Stimulated activated CD4-positive, alpha-beta T cell treated with anti-CD3 and anti-CD28 coated beads, Interleukin-1b, Interleukin-23, amount 100 ng/mL, for 1 hour (primary cell): ENCODE measurements around the gene ALLC.

ENCODE experiments used
- DNase-seq, 2 donors: peaks; one replicate each; pipeline ENCODE4 v3.0.0-alpha.2; 2020; ENCODE audit warnings: low read depth in 2 of 2

Gene ALLC

GRCh38 chr2:3677436-3677835 lies 19.4 kb downstream of the ALLC start:
- no peak for DNase-seq

GRCh38 chr2:3678212-3678611 lies 20.2 kb downstream of the ALLC start:
- DNase-seq = no peak

- no peak for DNase-seq
These were observed 21.2 kb downstream of the ALLC start for GRCh38 chr2:3679180-3679579.

- no peak for DNase-seq
These were observed 21.8 kb downstream of the ALLC start for GRCh38 chr2:3679616-3680393.

GRCh38 chr2:3680548-3681345 lies 22.7 kb downstream of the ALLC start:
- DNase-seq = no peak

GRCh38 chr2:3681625-3682024 lies 23.6 kb downstream of the ALLC start:
- DNase-seq = no peak

- no peak for DNase-seq
These were observed 24.8 kb downstream of the ALLC start for GRCh38 chr2:3682811-3683210.

- no peak for DNase-seq
These were observed 25.9 kb downstream of the ALLC start for GRCh38 chr2:3683748-3684454.

- DNase-seq = no peak
These were observed 32.2 kb downstream of the ALLC start for GRCh38 chr2:3689998-3690748.

GRCh38 chr2:3692375-3692774 lies 34.4 kb downstream of the ALLC start:
- no peak for DNase-seq

GRCh38 chr2:3696545-3696944 lies 38.5 kb downstream of the ALLC start:
- DNase-seq = no peak

GRCh38 chr2:3701071-3701470 lies 43.1 kb downstream of the ALLC start:
- DNase-seq = no peak

GRCh38 chr2:3703236-3703756 lies 45.3 kb downstream of the ALLC start, which contains the start of gene DCDC2C:
Gene DCDC2C (plus strand): TSS chr2:3703575. CDS start chr2:3703752, 177 bp downstream.
- DNase-seq = no peak

GRCh38 chr2:3703757-3704355 lies 45.9 kb downstream of the ALLC start:
- no peak for DNase-seq

- no peak for DNase-seq
These were observed 46.7 kb downstream of the ALLC start for GRCh38 chr2:3704692-3705091.

- no peak for DNase-seq
These were observed 47.8 kb downstream of the ALLC start for GRCh38 chr2:3705782-3706181.

GRCh38 chr2:3706892-3707291 lies 48.9 kb downstream of the ALLC start:
- DNase-seq = no peak

GRCh38 chr2:3708576-3708975 lies 50.6 kb downstream of the ALLC start:
- DNase-seq = no peak

- no peak for DNase-seq
These were observed 51.2 kb downstream of the ALLC start for GRCh38 chr2:3709225-3709624.

- DNase-seq = no peak
These were observed 54.4 kb downstream of the ALLC start for GRCh38 chr2:3712424-3712823.
